Stimulated activated CD4-positive, alpha-beta T cell treated with anti-CD3 and anti-CD28 coated beads, Interleukin-1b, Interleukin-23, amount 100 ng/mL, for 1 hour (primary cell): ENCODE results near the gene MAPK12.

Experiments
- DNase-seq, 2 donors: peaks; one replicate each; pipeline ENCODE4 v3.0.0-alpha.2; 2020; ENCODE audit warnings: low read depth in 2 of 2

Gene MAPK12

DNA sequence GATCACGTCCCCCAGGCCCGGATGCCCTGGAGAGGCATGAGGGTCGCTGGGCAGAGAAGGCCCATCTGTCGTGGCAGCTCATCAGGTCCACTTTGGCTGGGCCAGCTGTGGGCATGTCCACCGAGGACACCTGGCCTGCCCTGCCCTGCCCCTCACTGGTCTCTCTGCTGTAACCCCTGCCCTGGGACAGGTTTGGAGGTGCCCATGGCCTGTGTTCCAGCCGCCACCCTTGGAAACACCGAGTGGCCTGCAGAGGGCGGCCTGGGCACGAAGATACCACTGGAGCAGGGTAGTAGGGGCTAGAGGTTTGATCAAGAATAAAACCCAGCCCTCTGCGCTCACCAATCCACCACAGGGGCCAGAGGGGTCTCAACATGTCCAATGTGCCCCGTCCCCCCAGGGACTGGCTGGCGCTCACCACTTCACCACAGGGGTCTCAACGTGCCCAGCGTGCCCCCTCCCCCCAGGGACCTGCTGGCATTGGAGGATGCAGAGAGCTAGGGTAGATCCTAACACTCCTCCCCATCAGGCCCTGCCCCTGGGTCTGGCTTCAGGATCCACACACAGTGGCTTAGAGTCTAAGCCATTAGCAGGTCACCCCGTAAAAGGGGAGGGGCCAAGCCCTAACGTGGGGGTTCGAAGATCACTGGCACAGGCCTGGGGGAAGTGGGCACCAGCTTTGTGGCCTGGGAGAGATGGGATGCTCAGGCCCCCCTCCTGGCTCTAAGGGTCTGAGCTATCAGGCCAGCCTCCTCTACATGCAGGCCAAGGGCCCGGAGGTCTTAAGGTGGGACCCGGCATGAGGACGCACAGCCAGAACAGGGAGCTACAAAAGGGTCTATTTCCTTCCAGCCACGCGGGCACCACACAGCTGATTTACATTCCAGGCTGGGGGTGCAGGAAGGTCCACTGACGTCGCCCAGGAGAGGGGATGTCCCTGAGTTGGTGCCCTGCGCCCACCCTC is 9.1 kb downstream of the MAPK12 start:
- peak; percentile 42 to 51 for DNase-seq

DNA sequence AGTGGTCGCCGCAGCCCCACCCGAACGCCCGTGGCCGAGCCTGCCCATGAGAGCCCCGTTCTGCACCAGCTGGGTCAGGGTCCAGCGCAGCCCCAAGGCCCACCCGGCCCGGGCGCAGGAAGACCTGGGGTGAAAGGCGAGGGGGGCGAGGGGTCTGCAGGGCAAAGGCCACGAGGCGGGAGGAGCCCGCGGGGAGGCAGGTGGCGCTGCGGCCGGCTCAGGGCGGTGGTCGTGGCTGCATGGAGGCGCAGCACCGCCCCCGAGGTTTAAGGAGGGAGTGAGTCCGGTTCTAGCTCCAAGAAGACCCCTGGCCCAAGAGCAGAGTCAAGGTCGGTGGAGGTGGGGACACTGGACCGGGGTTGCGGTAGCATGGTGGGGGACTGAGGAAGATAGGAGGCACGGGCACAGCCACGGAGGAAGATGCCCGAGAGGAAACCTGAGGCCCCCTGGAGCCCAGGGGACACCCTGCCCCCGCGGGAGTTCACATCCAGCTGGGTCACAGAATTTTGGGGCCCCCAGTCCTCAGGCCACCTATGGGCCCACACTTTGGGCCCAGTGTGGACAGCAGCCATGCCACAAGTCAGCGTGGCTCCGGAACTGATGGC is 9.9 kb downstream of the MAPK12 start:
- no peak for DNase-seq

DNA sequence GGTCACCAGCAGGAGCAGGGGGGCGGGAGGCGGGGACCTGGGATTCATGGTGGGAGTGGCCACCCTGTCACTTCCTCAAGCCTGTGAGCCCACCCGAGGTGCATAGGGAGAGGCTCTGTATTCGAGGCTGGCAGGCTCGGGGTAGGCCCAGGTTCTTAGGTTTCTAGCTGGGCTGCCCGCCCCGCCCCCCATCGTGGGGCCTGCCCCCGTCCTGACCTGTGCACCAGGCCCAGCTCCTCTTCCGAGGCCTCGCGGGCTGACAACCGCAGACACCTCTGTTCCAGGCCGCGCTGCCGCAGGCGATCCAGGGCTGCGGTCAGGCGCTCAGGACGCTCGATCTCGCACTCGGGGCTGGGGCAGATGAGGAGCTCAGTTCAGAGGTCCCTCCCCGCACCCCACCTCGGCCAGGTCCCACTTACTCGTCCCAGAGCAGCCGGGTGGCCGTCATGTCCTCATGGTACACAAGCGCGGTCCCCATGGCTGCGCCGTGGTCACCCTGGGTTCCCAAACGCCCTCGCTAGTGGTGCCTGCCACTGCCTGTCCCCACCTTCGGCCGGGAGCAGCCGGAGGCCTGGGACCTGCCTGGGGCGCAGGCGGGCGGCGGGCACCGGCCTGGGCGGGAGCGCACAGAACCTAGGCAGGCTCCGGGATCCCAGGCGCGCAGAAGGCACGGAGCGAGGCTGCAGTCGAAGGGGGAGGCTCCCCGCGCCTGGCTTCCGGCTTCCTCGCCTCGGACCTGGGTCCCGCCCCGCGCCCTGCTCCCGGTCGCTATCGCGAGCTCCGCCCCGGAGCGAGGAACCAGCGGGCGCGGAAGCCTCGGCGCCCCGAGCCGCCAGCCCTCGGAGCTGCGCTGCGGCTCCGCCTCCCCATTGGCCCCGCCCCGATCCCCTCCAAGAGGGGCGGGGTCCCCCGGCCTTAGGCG is 10.7 kb downstream of the MAPK12 start, which contains the start of gene HDAC10:
TSS of gene HDAC10 (minus strand) at position 711 of the 922 bp plus-strand sequence. CDS start at position 478, 233 bp downstream.
- peak; percentile 50 to 58 for DNase-seq

DNA sequence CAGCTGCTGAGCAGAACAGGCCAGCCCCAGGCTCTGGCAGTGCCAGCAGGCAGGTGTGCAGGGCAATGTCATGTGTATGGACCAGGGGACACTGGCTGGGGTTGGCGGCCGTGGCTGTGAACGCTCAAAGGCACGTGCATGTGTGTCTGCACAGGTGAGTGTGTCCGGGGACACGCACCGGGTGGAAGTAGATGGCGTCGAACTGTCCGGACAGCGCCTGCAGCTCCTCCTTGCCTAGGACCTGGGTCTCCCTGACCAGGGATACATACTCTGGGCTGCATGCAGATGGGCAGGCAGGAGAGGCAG is 11.3 kb downstream of the MAPK12 start:
- DNase-seq, result no peak

DNA sequence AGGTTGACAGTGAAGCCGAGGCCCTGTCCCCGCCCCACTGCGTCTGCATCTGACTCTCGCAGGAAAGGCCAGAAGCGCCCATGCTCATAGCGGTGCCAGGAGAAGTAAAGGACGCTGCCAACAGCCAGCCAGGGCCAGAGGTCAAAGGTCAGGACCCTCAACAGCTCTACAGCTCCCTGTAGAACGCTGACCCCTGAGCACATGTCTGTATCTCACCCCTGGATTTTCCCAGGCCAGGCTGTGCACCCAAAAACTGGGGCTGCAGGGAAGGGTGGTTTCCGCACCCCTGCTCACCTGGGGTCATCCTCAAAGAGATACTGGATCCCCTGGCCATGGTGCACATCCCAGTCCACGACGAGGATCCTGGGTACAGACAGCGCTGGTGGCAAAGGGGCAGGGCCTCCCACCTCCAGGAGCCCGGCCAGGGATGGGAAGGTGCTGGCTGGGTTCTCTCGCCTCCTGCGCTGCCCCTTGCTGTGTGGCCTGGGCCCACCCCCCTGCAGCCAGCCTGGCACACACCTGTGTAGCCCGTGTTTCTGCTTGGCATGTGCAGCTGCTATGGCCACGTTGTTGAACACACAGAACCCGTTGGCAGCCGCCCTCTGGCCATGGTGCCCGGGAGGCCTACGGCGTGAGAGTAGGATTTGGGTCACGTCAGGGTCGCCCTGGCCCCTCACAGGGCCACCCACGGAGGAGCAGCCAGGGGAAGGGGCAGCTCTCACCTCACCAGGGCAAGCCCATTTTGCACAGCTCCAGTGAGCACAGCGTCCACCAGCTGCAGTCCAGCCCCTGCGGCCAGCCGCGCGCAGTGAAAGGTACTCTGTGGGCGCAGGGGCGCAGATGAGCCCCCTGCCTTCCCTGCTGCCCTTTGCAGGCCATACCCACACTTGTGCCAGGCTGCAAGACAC is 11.9 kb downstream of the MAPK12 start:
- DNase-seq, result no peak

DNA sequence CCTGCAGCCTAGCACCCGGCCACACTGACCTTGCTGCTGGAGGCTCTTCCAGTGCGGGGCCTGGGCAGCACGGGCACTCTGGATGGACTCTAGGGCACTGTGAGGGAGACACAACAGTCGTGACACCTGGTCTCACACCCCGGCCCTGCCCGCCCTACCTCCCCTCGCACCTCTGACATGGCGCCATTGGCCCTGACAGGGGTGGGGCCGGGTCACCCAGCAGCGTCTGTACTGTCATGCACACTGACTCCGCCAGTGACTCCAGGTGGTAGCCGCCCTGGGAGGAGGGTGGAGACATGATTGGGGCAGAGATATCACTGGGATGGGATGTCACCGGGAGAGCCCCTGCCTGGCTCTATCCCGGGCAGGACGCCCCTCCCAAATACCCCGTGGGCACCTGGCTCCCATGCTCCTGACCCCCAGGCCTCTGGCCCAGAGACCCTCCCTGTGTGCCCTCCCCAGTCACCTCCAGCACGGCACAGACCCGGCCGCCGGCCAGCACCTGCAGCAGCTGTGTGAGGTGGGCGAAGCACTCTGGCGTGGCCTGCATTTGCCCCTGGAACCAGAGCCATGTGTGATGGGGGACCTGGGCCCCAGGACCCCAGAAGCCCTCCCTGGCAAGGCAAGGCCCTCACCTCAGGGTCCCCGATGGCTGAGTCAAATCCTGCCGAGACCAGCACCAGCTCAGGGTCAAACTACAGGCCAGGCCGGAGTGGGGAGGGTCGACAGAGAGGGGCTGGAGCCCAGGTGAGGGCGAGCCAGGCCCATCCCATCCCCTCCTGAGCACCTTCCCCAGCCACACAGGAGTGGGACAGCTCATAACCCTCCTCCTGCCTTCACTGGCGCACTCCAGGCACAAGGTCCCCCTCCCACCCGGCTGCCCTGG is 13.0 kb downstream of the MAPK12 start:
- no peak for DNase-seq

DNA sequence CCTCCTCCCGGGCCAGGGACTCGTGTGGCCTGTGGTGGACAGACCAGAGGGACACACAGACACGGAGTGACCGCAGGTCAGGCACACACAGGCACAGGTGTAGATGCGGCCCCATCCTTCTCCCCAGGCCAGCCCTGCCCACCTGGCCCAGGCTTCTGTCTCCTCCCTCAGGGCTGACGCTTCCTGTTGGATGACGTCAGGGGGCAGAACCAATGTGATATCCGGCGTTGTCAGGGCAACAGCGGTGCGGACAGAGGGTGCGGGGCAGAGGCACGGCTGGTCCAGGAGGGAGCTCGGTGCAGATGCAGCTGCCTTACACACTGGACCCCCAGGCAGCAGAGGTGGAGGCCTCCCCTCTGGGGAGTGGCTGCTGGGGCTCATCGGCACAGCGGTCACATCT is 13.7 kb downstream of the MAPK12 start:
- no peak for DNase-seq

DNA sequence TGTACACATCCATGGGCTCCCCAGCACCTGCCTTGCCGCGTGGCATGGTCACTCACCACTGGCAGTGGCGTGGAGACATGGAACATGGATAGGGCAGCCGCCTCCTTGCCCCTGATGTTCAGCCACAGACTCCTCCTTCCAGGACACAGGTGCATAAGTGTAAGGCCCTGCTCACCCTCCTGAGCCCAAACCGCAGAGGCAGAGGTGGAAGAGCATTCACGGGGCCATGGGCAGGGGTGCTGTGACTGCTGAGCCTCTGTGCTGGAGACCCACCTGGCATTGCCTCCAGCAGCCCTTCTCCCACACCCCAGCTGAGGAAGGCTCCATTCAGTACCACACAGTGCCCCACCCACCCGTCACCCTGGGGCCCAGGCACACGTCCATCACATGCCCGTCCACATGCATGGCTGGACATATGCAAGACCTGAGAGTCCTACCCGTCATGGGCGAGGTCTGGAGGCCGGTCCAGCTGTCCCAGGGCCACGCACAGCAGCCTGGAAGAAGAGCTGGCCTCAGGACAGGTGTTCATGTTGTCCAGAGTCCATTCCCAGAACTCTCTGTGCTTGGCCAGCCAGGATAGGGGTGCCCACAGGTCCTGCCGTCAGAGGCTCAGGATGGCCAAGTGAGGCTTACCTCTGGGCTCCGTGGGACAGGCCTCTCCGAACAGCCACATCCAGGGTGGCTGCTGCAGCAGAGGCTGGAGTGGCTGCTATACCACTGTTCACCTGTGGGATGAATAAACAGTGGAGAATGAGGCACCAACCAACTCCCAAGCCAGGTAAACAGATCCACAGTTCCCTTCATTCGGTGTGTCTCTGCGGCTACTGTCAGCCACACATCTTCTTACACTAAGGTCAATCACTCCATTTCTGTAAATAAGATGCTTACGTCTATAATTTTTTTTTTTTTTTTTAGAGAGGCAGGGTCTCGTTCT is 15.0 kb downstream of the MAPK12 start:
- no peak for DNase-seq

DNA sequence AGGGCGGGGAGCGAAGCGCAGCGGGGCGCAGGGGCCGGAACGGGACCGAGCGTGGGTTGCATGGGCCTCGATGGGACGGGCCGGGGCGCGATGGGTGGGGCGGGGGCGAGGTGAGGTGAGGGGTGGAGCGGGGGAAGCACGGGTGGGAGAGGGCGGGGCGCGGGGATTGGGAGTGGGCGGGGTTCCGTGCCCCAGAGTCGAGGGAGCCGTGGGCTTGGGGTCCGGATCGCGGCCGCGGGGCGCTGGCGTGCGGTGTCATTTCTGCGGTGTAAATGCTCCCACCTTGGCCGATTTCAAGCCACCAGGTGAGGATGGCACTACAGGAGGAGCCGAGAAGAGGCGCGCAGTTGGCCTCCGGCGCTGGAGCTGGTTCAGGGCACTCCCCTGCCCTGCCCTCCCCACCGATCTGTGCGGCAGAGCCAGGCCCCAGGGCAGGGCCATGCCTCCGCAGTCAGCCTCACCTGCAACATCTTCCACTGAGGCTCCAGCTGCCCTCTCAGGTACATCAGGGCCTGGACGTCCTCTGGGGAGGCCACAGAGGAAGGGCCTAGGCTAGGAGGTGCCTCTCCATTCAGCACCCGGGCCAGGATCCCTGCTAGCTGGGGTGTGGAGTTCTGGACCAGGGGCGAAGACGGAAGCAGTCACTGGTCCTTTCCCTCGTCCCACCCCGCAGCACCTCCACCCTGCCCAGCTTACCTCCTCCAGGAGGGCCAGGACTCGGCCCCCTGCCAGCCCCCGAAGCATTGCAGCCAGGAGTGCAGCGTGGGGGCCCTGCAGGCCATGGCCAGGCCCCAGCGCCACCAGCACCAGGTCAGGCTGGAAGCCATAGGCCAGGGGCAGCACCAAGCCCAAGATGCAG is 16.0 kb downstream of the MAPK12 start:
- DNase-seq, result peak in 1 of 2 donors; percentile 29

DNA sequence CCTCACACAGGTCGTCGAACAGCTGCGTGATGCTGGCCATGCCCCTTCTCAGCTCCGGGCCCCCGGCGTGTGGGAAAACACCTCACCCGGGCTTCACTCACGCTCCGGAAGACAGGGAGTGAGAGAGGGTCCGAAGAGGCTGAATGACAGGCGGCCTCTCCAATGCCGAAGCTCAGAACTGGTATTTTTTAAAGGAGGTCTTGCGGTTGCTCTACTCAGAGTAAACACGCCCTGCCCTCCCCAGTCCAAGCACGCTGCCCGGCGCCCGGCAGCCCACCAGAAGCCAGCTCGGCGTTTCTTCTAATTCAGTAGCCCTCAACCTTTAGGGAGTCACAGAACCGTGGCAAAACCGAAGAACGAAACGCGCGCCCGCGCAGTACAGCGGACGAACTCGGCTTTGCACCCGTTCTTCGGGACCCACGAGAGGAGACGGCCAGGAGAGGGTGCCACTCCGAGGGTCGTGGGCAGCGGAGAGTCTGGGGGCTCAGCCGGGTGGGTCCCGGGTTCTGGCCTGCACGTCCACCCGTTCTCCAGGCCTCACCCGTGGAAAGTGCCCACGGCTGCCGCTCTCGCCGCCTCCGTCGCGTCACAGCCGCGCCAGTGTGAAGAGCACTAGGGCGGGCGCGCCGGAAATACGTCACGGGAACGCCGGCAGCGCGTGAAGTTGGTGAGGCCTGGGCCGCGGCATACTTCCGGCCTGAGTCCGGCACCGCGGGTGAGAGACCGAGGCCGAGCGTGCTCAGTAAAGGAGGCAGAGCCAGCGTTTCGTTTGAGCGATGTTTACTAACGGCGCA is 16.9 kb downstream of the MAPK12 start, which contains the start of gene TUBGCP6:
TSS of gene TUBGCP6 (minus strand) at position 604 of the 794 bp plus-strand sequence. CDS start at position 40, 564 bp downstream.
- DNase-seq, result peak; percentile 61 to 87

DNA sequence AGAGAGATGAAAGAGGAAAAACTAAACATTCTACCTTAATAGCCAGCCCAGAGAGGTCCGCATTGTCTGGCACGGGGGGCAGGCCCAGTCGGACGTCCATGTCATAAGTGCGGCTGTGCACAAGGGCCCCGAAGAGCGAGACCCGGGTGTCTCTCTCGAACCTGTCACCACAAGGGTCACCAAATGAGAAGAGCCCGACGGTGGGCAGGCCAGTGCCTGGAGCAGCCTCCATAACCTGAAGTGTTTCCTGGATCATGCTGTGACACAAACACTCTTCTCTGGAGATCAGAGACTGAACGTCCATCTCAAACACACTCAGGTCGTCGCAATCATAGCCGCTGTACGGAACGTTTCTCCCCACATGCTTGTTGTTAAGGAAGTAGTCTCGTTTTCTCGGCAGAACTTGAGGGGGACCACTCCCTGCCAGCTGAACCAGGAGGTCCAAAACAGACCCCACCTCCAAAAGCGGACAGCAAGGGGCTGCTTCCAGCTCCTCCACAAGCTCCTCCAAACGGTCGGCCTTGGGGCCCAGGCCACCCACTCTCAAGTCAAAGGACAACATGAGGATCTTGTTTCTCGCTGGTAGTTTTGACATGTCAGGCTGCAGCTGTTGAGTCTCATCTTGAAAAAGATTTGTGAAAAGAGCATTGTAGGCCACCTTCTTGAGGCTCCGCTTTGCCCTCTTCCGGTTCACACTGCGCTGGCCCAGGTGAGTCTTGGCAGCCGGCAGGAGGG is 17.6 kb downstream of the MAPK12 start:
- DNase-seq, result no peak

DNA sequence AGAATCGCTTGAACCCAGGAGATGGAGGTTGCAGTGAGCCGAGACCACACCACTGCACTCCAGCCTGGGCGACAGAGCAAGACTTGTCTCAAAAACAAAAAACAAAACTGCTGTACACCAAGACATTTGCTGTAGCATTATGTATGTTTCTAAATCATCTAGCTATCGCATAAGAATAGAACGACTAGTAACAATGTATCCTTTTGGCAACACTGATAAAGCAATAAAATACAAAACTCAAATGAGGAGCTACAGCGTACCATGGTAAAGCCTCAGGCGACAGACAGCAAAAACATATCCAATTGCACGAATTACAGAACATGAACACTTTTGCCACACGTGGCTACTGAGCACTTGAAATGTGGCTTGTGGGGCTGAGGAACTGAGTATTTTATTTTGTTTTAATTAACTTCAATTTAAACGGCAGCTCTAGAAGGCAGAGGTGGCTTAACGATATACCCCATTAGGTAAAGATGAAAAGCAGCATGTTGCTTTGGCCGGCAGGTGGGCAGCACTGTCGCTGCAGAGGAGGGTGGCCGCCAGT is 19.0 kb downstream of the MAPK12 start:
- DNase-seq, result no peak

DNA sequence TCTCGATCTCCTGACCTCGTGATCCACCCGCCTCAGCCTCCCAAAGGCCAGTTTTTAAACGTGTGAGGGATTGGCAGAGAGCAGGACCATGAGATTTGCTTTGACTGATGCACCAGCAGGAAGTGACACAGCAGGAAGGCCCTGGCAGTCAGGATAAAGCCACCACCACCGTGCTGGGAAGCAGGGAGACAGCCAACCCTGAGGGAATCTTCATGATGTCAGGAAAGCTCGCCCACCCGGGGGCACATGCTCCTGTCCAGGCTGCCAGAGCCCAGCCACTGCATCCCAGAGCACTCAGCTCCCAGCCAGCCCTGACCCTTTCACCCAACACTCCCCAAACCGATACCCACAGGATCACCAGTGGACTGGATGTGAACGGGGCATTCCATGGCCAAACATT is 22.7 kb downstream of the MAPK12 start:
- DNase-seq, result no peak

DNA sequence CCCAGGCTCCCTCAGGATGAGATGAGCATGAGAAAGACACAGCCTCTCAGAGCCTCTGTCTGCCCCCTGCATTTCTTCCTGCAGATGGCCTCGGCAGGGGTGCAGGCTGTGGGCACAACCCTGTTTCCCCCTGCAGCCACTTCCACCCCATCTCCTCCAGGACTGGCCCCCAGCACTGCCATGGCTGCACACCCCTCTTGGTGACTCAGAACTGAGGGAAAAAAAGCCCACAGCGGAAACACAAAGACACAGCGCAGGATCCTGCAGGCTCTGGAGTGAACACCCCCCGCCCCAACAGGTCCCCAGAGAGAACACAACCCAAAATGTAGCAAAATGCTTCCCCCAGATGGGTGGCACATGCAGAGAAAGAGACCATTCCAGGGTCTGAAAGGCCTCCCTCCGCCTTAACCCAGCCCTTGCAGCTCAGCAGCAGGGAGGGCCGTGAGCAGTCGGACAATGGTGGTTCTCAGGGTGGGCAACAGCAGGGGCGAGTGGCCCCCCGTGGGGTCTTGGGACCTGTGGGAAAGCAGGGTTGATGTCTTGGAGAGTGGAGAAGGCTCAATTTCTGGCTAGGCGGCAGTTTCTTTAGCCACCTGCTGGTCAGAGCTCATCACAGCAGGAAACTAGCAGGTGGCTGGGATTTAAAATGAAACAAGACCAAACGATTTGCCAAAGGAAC is 24.6 kb downstream of the MAPK12 start:
- DNase-seq, result no peak

DNA sequence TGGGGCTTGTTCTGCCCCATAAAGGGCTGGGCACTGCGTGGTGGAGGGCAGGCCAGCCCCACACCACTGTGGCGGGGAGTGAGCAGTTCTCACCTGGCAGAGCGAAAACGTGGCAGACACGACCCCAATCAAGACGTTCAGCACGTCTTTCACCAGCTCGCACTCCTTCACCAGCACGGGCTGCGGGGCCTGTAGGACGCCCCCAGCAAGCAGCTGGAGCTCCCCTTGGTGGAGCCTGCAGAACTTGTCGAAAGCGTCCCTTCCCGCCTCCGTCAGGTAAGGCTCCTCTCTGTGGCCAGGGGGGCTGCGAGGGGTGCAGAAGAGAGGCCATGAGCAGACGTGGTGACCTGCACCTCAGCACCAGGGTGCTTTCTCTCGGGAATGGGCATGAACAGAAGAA is 28.3 kb downstream of the MAPK12 start:
- DNase-seq, result no peak
